ENCODE results near the gene NEU2.

- no peak for TF ChIP-seq CTCF (conservative IDR thresholded peaks at IDR 0.05; ENCODE audit: low read length)
- no peak for TF ChIP-seq EZH2phosphoT487 (IDR thresholded peaks at IDR 0.05; ENCODE audit: borderline replicate concordance)
These were observed 31.5 kb downstream of the NEU2 start for GRCh38 chr2:233063976-233064411.

Data from Loucy (cell line).